ENCODE measurements around the gene SREBF2. TPM values are rescaled to one million over a fixed set of nuclear protein-coding genes. Genes with fewer than 3 reads are reported as not detected.

SREBF2 gene
- polyA plus RNA-seq, 4 donors, result 14.1 to 82.2 (median 48.1) TPM

- Histone ChIP-seq H3K9me3 (ENCODE audit: control insufficient read depth in 2 of 2, insufficient read depth in 1 of 2, low read depth in 1 of 2, low read length in 1 of 2) (no peaks in the 10 kb centered on the region), H3K27me3 (ENCODE audit: control insufficient read depth in 3 of 3, insufficient read depth in 3 of 3, low read length in 3 of 3) (no peaks in the 10 kb centered on the region), H3K4me3 (ENCODE audit: low read depth in 1 of 3, low read length in 3 of 3) (no peak overlapping the region), H3K4me1 (ENCODE audit: control insufficient read depth in 3 of 3, insufficient read depth in 2 of 3, low read depth in 1 of 3, low read length in 2 of 3) (peaks cover 4 to 19% (median 15%) of the 10 kb centered on the region in 3 donors), H3K27ac (ENCODE audit: low read depth in 1 of 3, low read length in 2 of 3) (peak overlapping the region in 1 of 3 donors; percentile 78), H3K36me3 (ENCODE audit: control insufficient read depth in 3 of 3, insufficient read depth in 2 of 3, low read depth in 1 of 3, low read length in 3 of 3) (peaks cover 0 to 22% (median 0%) of the 10 kb centered on the region in 3 donors)
- FAIRE-seq (no peak), DNase-seq (peak in 1 of 2 donors; percentile 75)
- 7 to 40% (median 35%) methylated on average over 3 of the region's 3 CpGs for WGBS, 3 donors
Observed at GRCh38 chr22:41841085-41841712, 8.3 kb downstream of the SREBF2 start.

- Histone ChIP-seq H3K9me3 (ENCODE audit: control insufficient read depth in 2 of 2, insufficient read depth in 1 of 2, low read depth in 1 of 2, low read length in 1 of 2) (no peaks in the 10 kb centered on the region), H3K27ac (ENCODE audit: low read depth in 1 of 3, low read length in 2 of 3) (no peak overlapping the region), H3K4me1 (ENCODE audit: control insufficient read depth in 3 of 3, insufficient read depth in 2 of 3, low read depth in 1 of 3, low read length in 2 of 3) (peaks cover 5 to 25% (median 11%) of the 10 kb centered on the region in 3 donors), H3K27me3 (ENCODE audit: control insufficient read depth in 3 of 3, insufficient read depth in 3 of 3, low read length in 3 of 3) (no peaks in the 10 kb centered on the region), H3K36me3 (ENCODE audit: control insufficient read depth in 3 of 3, insufficient read depth in 2 of 3, low read depth in 1 of 3, low read length in 3 of 3) (peaks cover 0 to 17% (median 0%) of the 10 kb centered on the region in 3 donors), H3K4me3 (ENCODE audit: low read depth in 1 of 3, low read length in 3 of 3) (no peak overlapping the region)
- FAIRE-seq, result no peak
- DNase-seq, result no peak
- WGBS, 3 donors, result 67 to 81% (median 78%) methylated on average over 8 of the region's 8 CpGs
Observed at GRCh38 chr22:41842996-41843970, 10.4 kb downstream of the SREBF2 start.

GRCh38 chr22:41844036-41844435 lies 11.1 kb downstream of the SREBF2 start:
- 58 to 92% (median 64%) methylated on average over 1 of the region's 1 CpG for WGBS, 3 donors
- DNase-seq, result no peak
- FAIRE-seq, result no peak
- Histone ChIP-seq H3K36me3 (ENCODE audit: control insufficient read depth in 3 of 3, insufficient read depth in 2 of 3, low read depth in 1 of 3, low read length in 3 of 3) (peaks cover 0 to 12% (median 0%) of the 10 kb centered on the region in 3 donors), H3K27ac (ENCODE audit: low read depth in 1 of 3, low read length in 2 of 3) (no peak overlapping the region), H3K4me3 (ENCODE audit: low read depth in 1 of 3, low read length in 3 of 3) (no peak overlapping the region), H3K9me3 (ENCODE audit: control insufficient read depth in 2 of 2, insufficient read depth in 1 of 2, low read depth in 1 of 2, low read length in 1 of 2) (no peaks in the 10 kb centered on the region), H3K27me3 (ENCODE audit: control insufficient read depth in 3 of 3, insufficient read depth in 3 of 3, low read length in 3 of 3) (no peaks in the 10 kb centered on the region), H3K4me1 (ENCODE audit: control insufficient read depth in 3 of 3, insufficient read depth in 2 of 3, low read depth in 1 of 3, low read length in 2 of 3) (peaks cover 8 to 29% (median 14%) of the 10 kb centered on the region in 3 donors)

GRCh38 chr22:41844513-41844912 lies 11.6 kb downstream of the SREBF2 start:
- FAIRE-seq (no peak), DNase-seq (no peak)
- Histone ChIP-seq H3K4me3 (ENCODE audit: low read depth in 1 of 3, low read length in 3 of 3) (no peak overlapping the region), H3K4me1 (ENCODE audit: control insufficient read depth in 3 of 3, insufficient read depth in 2 of 3, low read depth in 1 of 3, low read length in 2 of 3) (peaks cover 7 to 29% (median 14%) of the 10 kb centered on the region in 3 donors), H3K27me3 (ENCODE audit: control insufficient read depth in 3 of 3, insufficient read depth in 3 of 3, low read length in 3 of 3) (no peaks in the 10 kb centered on the region), H3K27ac (ENCODE audit: low read depth in 1 of 3, low read length in 2 of 3) (no peak overlapping the region), H3K9me3 (ENCODE audit: control insufficient read depth in 2 of 2, insufficient read depth in 1 of 2, low read depth in 1 of 2, low read length in 1 of 2) (no peaks in the 10 kb centered on the region), H3K36me3 (ENCODE audit: control insufficient read depth in 3 of 3, insufficient read depth in 2 of 3, low read depth in 1 of 3, low read length in 3 of 3) (peaks cover 0 to 15% (median 0%) of the 10 kb centered on the region in 3 donors)
- WGBS, 3 donors, result 29 to 52% (median 50%) methylated on average over 3 of the region's 3 CpGs

GRCh38 chr22:41845380-41846267 lies 12.7 kb downstream of the SREBF2 start:
- Histone ChIP-seq H3K4me1 (ENCODE audit: control insufficient read depth in 3 of 3, insufficient read depth in 2 of 3, low read depth in 1 of 3, low read length in 2 of 3) (peaks cover 7 to 29% (median 14%) of the 10 kb centered on the region in 3 donors), H3K4me3 (ENCODE audit: low read depth in 1 of 3, low read length in 3 of 3) (no peak overlapping the region), H3K9me3 (ENCODE audit: control insufficient read depth in 2 of 2, insufficient read depth in 1 of 2, low read depth in 1 of 2, low read length in 1 of 2) (no peaks in the 10 kb centered on the region), H3K36me3 (ENCODE audit: control insufficient read depth in 3 of 3, insufficient read depth in 2 of 3, low read depth in 1 of 3, low read length in 3 of 3) (peaks cover 0 to 14% (median 0%) of the 10 kb centered on the region in 3 donors), H3K27me3 (ENCODE audit: control insufficient read depth in 3 of 3, insufficient read depth in 3 of 3, low read length in 3 of 3) (no peaks in the 10 kb centered on the region), H3K27ac (ENCODE audit: low read depth in 1 of 3, low read length in 2 of 3) (peak overlapping the region in 1 of 3 donors; percentile 3)
- FAIRE-seq, result no peak
- DNase-seq, result no peak
- WGBS, 3 donors, result 13 to 46% (median 27%) methylated on average over 4 of the region's 4 CpGs

GRCh38 chr22:41846268-41846987 lies 13.5 kb downstream of the SREBF2 start:
- FAIRE-seq, result no peak

GRCh38 chr22:41847300-41847699 lies 14.4 kb downstream of the SREBF2 start:
- no peaks in the 10 kb centered on the region for H3K27me3 ChIP-seq (ENCODE audit: control insufficient read depth in 3 of 3, insufficient read depth in 3 of 3, low read length in 3 of 3)

More at GRCh38 chr22:41846268-41846987, 13.5 kb downstream of the SREBF2 start:
- Histone ChIP-seq H3K9me3 (ENCODE audit: control insufficient read depth in 2 of 2, insufficient read depth in 1 of 2, low read depth in 1 of 2, low read length in 1 of 2) (no peaks in the 10 kb centered on the region), H3K4me3 (ENCODE audit: low read depth in 1 of 3, low read length in 3 of 3) (no peak overlapping the region), H3K27ac (ENCODE audit: low read depth in 1 of 3, low read length in 2 of 3) (no peak overlapping the region), H3K36me3 (ENCODE audit: control insufficient read depth in 3 of 3, insufficient read depth in 2 of 3, low read depth in 1 of 3, low read length in 3 of 3) (peaks cover 0 to 14% (median 0%) of the 10 kb centered on the region in 3 donors), H3K4me1 (ENCODE audit: control insufficient read depth in 3 of 3, insufficient read depth in 2 of 3, low read depth in 1 of 3, low read length in 2 of 3) (peaks cover 5 to 24% (median 7%) of the 10 kb centered on the region in 3 donors), H3K27me3 (ENCODE audit: control insufficient read depth in 3 of 3, insufficient read depth in 3 of 3, low read length in 3 of 3) (no peaks in the 10 kb centered on the region)
- WGBS, 3 donors, result 71 to 74% (median 71%) methylated on average over 10 of the region's 10 CpGs
- no peak for DNase-seq

More at GRCh38 chr22:41847300-41847699, 14.4 kb downstream of the SREBF2 start:
- DNase-seq (no peak), FAIRE-seq (no peak)
- Histone ChIP-seq H3K27ac (ENCODE audit: low read depth in 1 of 3, low read length in 2 of 3) (no peak overlapping the region), H3K9me3 (ENCODE audit: control insufficient read depth in 2 of 2, insufficient read depth in 1 of 2, low read depth in 1 of 2, low read length in 1 of 2) (no peaks in the 10 kb centered on the region), H3K4me1 (ENCODE audit: control insufficient read depth in 3 of 3, insufficient read depth in 2 of 3, low read depth in 1 of 3, low read length in 2 of 3) (peaks cover 5 to 21% (median 7%) of the 10 kb centered on the region in 3 donors), H3K36me3 (ENCODE audit: control insufficient read depth in 3 of 3, insufficient read depth in 2 of 3, low read depth in 1 of 3, low read length in 3 of 3) (peaks cover 0 to 20% (median 0%) of the 10 kb centered on the region in 3 donors), H3K4me3 (ENCODE audit: low read depth in 1 of 3, low read length in 3 of 3) (no peak overlapping the region)
- 62 to 68% (median 64%) methylated on average over 2 of the region's 2 CpGs for WGBS, 3 donors

Data from small intestine (tissue), 7 donors.